ENCODE results near the gene CCDC85C. TPM values are rescaled to one million over a fixed set of nuclear protein-coding genes. Genes with fewer than 3 reads are reported as not detected.
"Not testable (repeated sequence)": the region's sequence is repeated elsewhere in the genome, so short reads cannot be mapped to it uniquely, and the experiment has no call there.

The CCDC85C gene
- total RNA-seq, 2 donors from 2014 or later: 54.0 to 73.4 TPM

DNA sequence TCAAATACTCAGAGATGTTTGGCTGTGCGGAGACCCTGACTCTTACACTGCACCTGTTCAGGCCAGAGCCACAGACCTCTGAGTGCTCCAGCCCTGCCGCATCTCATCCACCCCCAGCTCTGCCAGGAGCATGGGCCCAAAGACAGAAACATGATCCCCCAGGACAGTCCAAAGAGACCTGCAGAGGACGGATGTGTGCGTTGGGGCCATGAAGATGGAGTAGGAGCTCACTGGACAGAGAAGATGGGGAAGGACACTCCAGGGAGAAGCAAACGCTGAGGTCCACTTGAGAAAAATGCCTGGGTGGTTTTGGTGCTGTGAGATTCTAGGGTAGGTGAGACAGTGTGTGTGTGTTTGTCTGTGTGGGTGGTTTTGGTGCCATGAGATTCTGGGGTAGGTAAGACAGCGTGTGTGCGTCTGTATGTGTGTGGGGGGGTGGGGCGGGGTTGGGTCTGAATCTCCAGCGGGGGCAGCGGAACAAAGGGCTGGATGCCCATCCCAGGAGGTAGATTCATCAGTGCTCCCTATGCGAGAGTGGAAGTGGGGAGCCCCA is 40.1 kb upstream of the CCDC85C start:
- H3K4me1 ChIP-seq: no peaks in the 10 kb centered on the region
- TF ChIP-seq, protein P1, sequence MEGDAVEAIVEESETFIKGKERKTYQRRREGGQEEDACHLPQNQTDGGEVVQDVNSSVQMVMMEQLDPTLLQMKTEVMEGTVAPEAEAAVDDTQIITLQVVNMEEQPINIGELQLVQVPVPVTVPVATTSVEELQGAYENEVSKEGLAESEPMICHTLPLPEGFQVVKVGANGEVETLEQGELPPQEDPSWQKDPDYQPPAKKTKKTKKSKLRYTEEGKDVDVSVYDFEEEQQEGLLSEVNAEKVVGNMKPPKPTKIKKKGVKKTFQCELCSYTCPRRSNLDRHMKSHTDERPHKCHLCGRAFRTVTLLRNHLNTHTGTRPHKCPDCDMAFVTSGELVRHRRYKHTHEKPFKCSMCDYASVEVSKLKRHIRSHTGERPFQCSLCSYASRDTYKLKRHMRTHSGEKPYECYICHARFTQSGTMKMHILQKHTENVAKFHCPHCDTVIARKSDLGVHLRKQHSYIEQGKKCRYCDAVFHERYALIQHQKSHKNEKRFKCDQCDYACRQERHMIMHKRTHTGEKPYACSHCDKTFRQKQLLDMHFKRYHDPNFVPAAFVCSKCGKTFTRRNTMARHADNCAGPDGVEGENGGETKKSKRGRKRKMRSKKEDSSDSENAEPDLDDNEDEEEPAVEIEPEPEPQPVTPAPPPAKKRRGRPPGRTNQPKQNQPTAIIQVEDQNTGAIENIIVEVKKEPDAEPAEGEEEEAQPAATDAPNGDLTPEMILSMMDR (IDR thresholded peaks at IDR 0.05): no peak
- H3K36me3 ChIP-seq: no peaks in the 10 kb centered on the region
- H3K27ac ChIP-seq: no peak overlapping the region
- intact Hi-C loops (cut with DNase I): no loop called here
- H3K27me3 ChIP-seq: peaks cover 12% of the 10 kb centered on the region
- DNase-seq: no peak
- H3K4me3 ChIP-seq: no peak overlapping the region
- H3K9ac ChIP-seq (ENCODE audit: low read depth in 2 of 2, low read length in 2 of 2): no peak overlapping the region
- no peaks in the 10 kb centered on the region for H3K9me3 ChIP-seq

DNA sequence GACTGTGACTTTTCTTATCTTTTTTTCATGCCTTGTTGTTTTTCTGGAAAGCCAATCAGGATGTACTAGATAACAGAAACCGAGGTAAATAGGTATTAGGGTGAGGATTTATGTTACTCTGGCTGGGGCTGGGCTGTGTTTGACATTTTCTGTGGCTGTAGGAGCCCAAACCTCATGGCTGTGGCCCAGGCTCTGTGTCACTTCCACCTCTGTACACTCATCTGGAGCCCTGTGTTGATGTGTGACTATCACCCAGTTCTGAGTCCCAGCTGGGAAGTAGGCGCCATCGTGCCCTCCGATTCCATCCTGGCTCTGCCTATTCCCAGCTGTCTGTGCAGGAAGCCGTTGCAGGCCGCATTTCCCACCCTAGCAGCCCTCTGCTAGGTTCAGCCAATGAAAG is 39.3 kb upstream of the CCDC85C start:
- H3K4me1 ChIP-seq: no peaks in the 10 kb centered on the region
- no peak for DNase-seq
- intact Hi-C loops (cut with DNase I): no loop called here
- TF ChIP-seq, protein P1 (IDR thresholded peaks at IDR 0.05): no peak
- H3K27ac ChIP-seq: no peak overlapping the region
- H3K4me3 ChIP-seq: no peak overlapping the region
- H3K27me3 ChIP-seq: peaks cover 12% of the 10 kb centered on the region
- no peaks in the 10 kb centered on the region for H3K36me3 ChIP-seq
- no peak overlapping the region for H3K9ac ChIP-seq (ENCODE audit: low read depth in 2 of 2, low read length in 2 of 2)
- no peaks in the 10 kb centered on the region for H3K9me3 ChIP-seq

DNA sequence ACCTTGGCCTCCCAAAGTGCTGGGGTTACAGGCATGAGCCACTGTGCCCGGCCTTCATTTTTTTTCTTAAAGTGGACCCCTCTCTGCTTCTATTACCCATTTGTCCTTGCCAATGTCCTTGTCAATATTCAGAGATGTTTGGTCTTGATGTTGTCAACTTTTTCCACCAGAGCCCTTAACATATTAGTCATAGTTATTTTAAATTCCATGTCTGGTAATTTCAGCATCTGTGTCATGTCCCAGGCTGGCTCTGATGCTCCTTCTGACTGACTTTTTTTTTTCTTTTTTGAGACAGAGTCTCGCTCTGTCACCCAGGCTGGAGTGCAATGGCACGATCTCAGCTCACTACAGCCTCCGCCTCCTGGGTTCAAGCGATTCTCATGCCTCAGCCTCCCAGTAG is 38.8 kb upstream of the CCDC85C start:
- DNase-seq; H3K9ac ChIP-seq (ENCODE audit: low read depth in 2 of 2, low read length in 2 of 2); H3K27ac ChIP-seq; H3K4me1 ChIP-seq; intact Hi-C loops (cut with DNase I); H3K9me3 ChIP-seq; H3K4me3 ChIP-seq; H3K36me3 ChIP-seq: not testable (repeated sequence)
- peaks cover 12% of the 10 kb centered on the region for H3K27me3 ChIP-seq

DNA sequence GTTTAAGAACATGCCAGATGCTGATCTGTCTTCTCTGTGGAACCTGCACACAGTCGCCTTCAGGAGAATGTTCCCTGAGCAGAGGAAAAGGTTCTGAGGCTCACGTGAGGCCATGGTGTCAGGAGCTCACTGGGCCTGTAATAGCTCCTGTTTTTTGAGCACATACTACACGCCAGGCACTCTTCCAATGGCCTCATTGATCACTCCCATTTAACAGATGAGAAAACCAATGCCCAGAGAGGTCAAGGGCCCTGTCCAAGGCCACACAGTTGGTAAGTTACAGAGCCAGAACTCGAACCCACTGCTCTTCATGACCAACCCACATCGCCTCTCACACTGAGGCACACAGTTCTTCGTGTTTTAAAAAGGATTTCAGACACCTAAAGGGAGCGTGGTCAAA is 33.6 kb upstream of the CCDC85C start:
- TF ChIP-seq, protein P1 (IDR thresholded peaks at IDR 0.05): no peak
- no peak overlapping the region for H3K4me3 ChIP-seq
- H3K36me3 ChIP-seq: no peaks in the 10 kb centered on the region
- DNase-seq: no peak
- no peaks in the 10 kb centered on the region for H3K9me3 ChIP-seq
- intact Hi-C loops (cut with DNase I): no loop called here
- H3K4me1 ChIP-seq: no peaks in the 10 kb centered on the region
- H3K27ac ChIP-seq: no peak overlapping the region
- no peak overlapping the region for H3K9ac ChIP-seq (ENCODE audit: low read depth in 2 of 2, low read length in 2 of 2)
- no peaks in the 10 kb centered on the region for H3K27me3 ChIP-seq

DNA sequence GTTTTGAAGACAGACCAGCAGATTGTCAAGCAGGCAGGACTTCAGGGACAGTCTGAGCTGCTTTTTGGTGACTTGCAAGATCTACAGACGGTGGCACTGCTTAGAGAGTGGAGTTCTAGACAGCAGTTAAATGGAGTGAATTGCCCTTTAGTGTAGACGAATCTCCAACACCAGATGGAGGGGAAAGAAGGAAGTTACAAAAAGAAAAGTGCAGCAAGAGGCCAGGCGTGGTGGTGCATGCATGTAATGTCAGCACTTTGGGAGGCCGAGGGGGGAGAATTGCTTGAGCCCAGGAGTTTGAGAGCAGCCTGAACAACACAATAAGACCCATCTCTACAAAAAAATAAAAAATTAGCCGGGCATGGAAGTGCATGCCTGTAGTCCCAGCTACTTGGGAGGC is 32.5 kb upstream of the CCDC85C start:
- H3K9me3 ChIP-seq: no peaks in the 10 kb centered on the region
- H3K9ac ChIP-seq (ENCODE audit: low read depth in 2 of 2, low read length in 2 of 2): no peak overlapping the region
- no peak overlapping the region for H3K4me3 ChIP-seq
- TF ChIP-seq, protein P1 (IDR thresholded peaks at IDR 0.05): no peak
- H3K27ac ChIP-seq: no peak overlapping the region
- H3K4me1 ChIP-seq: no peaks in the 10 kb centered on the region
- DNase-seq: no peak
- no peaks in the 10 kb centered on the region for H3K27me3 ChIP-seq
- no peaks in the 10 kb centered on the region for H3K36me3 ChIP-seq
- intact Hi-C loops (cut with DNase I): no loop called here

DNA sequence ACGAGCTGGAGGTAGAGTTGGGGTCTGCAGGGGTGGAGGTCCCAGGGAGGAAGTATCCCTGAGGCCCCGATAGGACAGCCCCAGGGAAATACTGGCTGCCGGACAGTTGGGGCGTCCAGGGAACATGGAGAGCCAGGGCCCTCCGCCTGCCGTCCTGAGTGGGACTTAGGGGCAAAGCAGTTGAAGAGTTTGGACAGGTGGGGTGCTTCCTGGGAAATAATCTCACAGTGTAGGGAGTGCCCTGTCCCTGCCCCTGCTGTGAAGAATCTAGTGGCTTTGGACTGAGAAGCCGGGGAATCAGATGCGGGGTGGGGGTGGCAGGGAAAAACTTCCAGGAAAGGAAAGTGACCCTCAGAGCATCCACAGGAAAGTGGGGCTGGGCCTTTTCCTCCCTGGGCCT is 31.1 kb upstream of the CCDC85C start:
- H3K27me3 ChIP-seq: no peaks in the 10 kb centered on the region

More for the DNA sequence above, 31.1 kb upstream of the CCDC85C start:
- no peak overlapping the region for H3K9ac ChIP-seq (ENCODE audit: low read depth in 2 of 2, low read length in 2 of 2)
- H3K9me3 ChIP-seq: no peaks in the 10 kb centered on the region
- intact Hi-C loops (cut with DNase I): no loop called here
- H3K27ac ChIP-seq: no peak overlapping the region
- H3K4me1 ChIP-seq: no peaks in the 10 kb centered on the region
- no peak for DNase-seq
- H3K36me3 ChIP-seq: no peaks in the 10 kb centered on the region
- TF ChIP-seq, protein P1 (IDR thresholded peaks at IDR 0.05): no peak
- no peak overlapping the region for H3K4me3 ChIP-seq

All from colonic mucosa (tissue), 4 donors.